ENCODE measurements around the gene NIT1.

The NIT1 gene

GRCh38 chr1:161096530-161096929 lies 21.4 kb upstream of the NIT1 start:
- in situ Hi-C loops (cut with MboI; ENCODE audit: low sequenced_read_pairs, unreplicated experiment): loop anchor here (10.0 kb wide), 1 partner anchor 102 kb away; no protein-coding TSS in a partner anchor
- no peak for TF ChIP-seq CTCF (IDR thresholded peaks at IDR 0.05; ENCODE audit: borderline replicate concordance, control extremely low read depth, extremely low read depth, insufficient read depth, missing control alignments)
- no peak for DNase-seq (ENCODE audit: low spot score)

GRCh38 chr1:161098210-161099068 lies 19.5 kb upstream of the NIT1 start, which contains the start of gene KLHDC9:
KLHDC9 (plus strand) TSS chr1:161098361; CDS start chr1:161098536, 175 bp downstream.
- TF ChIP-seq CTCF (IDR thresholded peaks at IDR 0.05; ENCODE audit: borderline replicate concordance, control extremely low read depth, extremely low read depth, insufficient read depth, missing control alignments): no peak
- in situ Hi-C loops (cut with MboI; ENCODE audit: low sequenced_read_pairs, unreplicated experiment): loop anchor here (10.0 kb wide), 1 partner anchor 104 kb away; no protein-coding TSS in a partner anchor
- peak; percentile 96 for DNase-seq (ENCODE audit: low spot score)

- TF ChIP-seq CTCF (IDR thresholded peaks at IDR 0.05; ENCODE audit: borderline replicate concordance, control extremely low read depth, extremely low read depth, insufficient read depth, missing control alignments): no peak
- in situ Hi-C loops (cut with MboI; ENCODE audit: low sequenced_read_pairs, unreplicated experiment): loop anchor here (10.0 kb wide), 1 partner anchor 104 kb away; no protein-coding TSS in a partner anchor
- DNase-seq (ENCODE audit: low spot score): no peak
These were observed 18.7 kb upstream of the NIT1 start for GRCh38 chr1:161099090-161099802.

GRCh38 chr1:161100556-161100955 lies 17.3 kb upstream of the NIT1 start:
- no peak for DNase-seq (ENCODE audit: low spot score)
- no peak for TF ChIP-seq CTCF (IDR thresholded peaks at IDR 0.05; ENCODE audit: borderline replicate concordance, control extremely low read depth, extremely low read depth, insufficient read depth, missing control alignments)
- in situ Hi-C loops (cut with MboI; ENCODE audit: low sequenced_read_pairs, unreplicated experiment): no loop called here

- DNase-seq (ENCODE audit: low spot score): no peak
- in situ Hi-C loops (cut with MboI; ENCODE audit: low sequenced_read_pairs, unreplicated experiment): no loop called here
- no peak for TF ChIP-seq CTCF (IDR thresholded peaks at IDR 0.05; ENCODE audit: borderline replicate concordance, control extremely low read depth, extremely low read depth, insufficient read depth, missing control alignments)
These were observed 11.5 kb upstream of the NIT1 start for GRCh38 chr1:161106431-161106830.

GRCh38 chr1:161111117-161111516 lies 6.8 kb upstream of the NIT1 start:
- no peak for DNase-seq (ENCODE audit: low spot score)
- no peak for TF ChIP-seq CTCF (IDR thresholded peaks at IDR 0.05; ENCODE audit: borderline replicate concordance, control extremely low read depth, extremely low read depth, insufficient read depth, missing control alignments)
- in situ Hi-C loops (cut with MboI; ENCODE audit: low sequenced_read_pairs, unreplicated experiment): no loop called here

All from GM13976 (cell line).